ENCODE data around the gene CDKN1A.

GRCh38 chr6:36677059-36677749 is 1.3 kb upstream of the CDKN1A start:
- TF ChIP-seq, protein P1, sequence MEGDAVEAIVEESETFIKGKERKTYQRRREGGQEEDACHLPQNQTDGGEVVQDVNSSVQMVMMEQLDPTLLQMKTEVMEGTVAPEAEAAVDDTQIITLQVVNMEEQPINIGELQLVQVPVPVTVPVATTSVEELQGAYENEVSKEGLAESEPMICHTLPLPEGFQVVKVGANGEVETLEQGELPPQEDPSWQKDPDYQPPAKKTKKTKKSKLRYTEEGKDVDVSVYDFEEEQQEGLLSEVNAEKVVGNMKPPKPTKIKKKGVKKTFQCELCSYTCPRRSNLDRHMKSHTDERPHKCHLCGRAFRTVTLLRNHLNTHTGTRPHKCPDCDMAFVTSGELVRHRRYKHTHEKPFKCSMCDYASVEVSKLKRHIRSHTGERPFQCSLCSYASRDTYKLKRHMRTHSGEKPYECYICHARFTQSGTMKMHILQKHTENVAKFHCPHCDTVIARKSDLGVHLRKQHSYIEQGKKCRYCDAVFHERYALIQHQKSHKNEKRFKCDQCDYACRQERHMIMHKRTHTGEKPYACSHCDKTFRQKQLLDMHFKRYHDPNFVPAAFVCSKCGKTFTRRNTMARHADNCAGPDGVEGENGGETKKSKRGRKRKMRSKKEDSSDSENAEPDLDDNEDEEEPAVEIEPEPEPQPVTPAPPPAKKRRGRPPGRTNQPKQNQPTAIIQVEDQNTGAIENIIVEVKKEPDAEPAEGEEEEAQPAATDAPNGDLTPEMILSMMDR (IDR thresholded peaks at IDR 0.05), result no peak
- TF ChIP-seq POLR2A (IDR thresholded peaks at IDR 0.05), result no peak
